Parathyroid adenoma (tissue), 2 donors: ENCODE results near the gene TMCC1.
A peak's percentile ranks its signal among the peaks of the same experiment; 100 is the strongest.

Experiments used
- H2AFZ ChIP-seq: fragments of 300-600 bp; sonication (generic); one replicate; pipeline ENCODE4 v1.7.0; 2017; ENCODE audit warnings: antibody characterized with exemption, mild to moderate bottlenecking
- H3K27ac ChIP-seq: fragments of 300-600 bp; sonication (generic); one replicate; pipeline ENCODE4 v1.7.0; 2017
- H3K27me3 ChIP-seq: fragments of 300-600 bp; sonication (generic); one replicate; pipeline ENCODE4 v1.7.0; 2017; ENCODE audit warnings: low read length; ENCODE audit not compliant: control insufficient read depth, insufficient read depth
- H3K36me3 ChIP-seq: fragments of 300-600 bp; sonication (generic); one replicate; pipeline ENCODE4 v1.7.0; 2017; ENCODE audit warnings: low read length; ENCODE audit not compliant: control insufficient read depth, insufficient read depth
- H3K4me1 ChIP-seq: fragments of 300-600 bp; sonication (generic); one replicate; pipeline ENCODE4 v1.7.0; 2017; ENCODE audit warnings: control low read depth
- H3K4me2 ChIP-seq: fragments of 300-600 bp; sonication (generic); one replicate; pipeline ENCODE4 v1.7.0; 2017; ENCODE audit warnings: low read length
- H3K4me3 ChIP-seq: fragments of 300-600 bp; sonication (generic); one replicate; pipeline ENCODE4 v1.7.0; 2017; ENCODE audit warnings: low read depth, low read length
- H3K79me2 ChIP-seq: fragments of 300-600 bp; sonication (generic); one replicate; pipeline ENCODE4 v1.7.0; 2017; ENCODE audit warnings: control low read depth
- H3K9ac ChIP-seq: fragments of 300-600 bp; sonication (generic); one replicate; pipeline ENCODE4 v1.7.0; 2017; ENCODE audit warnings: mild to moderate bottlenecking
- H3K9me3 ChIP-seq: fragments of 300-600 bp; sonication (generic); one replicate; pipeline ENCODE4 v1.7.0; 2017; ENCODE audit warnings: low read length; ENCODE audit not compliant: control insufficient read depth
- TF ChIP-seq, protein P1 (sequence below): fragments of 300-600 bp; sonication (generic); IDR thresholded peaks from one replicate; pipeline ENCODE4 v1.7.0; 2017; ENCODE audit warnings: antibody characterized with exemption, mild to moderate bottlenecking
- donor health status: primary hyperparathyroidism.

Gene TMCC1

GRCh38 chr3:129619726-129620162 is 273.8 kb downstream of the TMCC1 start:
- Histone ChIP-seq H3K4me2 (no peak overlapping the region), H3K27ac (no peak overlapping the region), H3K36me3 (no peaks in the 10 kb centered on the region), H2AFZ (no peak overlapping the region), H3K9me3 (no peaks in the 10 kb centered on the region), H3K79me2 (no peaks in the 10 kb centered on the region), H3K4me3 (no peak overlapping the region), H3K27me3 (no peaks in the 10 kb centered on the region), H3K9ac (no peak overlapping the region), H3K4me1 (no peaks in the 10 kb centered on the region)
- TF ChIP-seq, protein P1, sequence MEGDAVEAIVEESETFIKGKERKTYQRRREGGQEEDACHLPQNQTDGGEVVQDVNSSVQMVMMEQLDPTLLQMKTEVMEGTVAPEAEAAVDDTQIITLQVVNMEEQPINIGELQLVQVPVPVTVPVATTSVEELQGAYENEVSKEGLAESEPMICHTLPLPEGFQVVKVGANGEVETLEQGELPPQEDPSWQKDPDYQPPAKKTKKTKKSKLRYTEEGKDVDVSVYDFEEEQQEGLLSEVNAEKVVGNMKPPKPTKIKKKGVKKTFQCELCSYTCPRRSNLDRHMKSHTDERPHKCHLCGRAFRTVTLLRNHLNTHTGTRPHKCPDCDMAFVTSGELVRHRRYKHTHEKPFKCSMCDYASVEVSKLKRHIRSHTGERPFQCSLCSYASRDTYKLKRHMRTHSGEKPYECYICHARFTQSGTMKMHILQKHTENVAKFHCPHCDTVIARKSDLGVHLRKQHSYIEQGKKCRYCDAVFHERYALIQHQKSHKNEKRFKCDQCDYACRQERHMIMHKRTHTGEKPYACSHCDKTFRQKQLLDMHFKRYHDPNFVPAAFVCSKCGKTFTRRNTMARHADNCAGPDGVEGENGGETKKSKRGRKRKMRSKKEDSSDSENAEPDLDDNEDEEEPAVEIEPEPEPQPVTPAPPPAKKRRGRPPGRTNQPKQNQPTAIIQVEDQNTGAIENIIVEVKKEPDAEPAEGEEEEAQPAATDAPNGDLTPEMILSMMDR, result no peak

DNA sequence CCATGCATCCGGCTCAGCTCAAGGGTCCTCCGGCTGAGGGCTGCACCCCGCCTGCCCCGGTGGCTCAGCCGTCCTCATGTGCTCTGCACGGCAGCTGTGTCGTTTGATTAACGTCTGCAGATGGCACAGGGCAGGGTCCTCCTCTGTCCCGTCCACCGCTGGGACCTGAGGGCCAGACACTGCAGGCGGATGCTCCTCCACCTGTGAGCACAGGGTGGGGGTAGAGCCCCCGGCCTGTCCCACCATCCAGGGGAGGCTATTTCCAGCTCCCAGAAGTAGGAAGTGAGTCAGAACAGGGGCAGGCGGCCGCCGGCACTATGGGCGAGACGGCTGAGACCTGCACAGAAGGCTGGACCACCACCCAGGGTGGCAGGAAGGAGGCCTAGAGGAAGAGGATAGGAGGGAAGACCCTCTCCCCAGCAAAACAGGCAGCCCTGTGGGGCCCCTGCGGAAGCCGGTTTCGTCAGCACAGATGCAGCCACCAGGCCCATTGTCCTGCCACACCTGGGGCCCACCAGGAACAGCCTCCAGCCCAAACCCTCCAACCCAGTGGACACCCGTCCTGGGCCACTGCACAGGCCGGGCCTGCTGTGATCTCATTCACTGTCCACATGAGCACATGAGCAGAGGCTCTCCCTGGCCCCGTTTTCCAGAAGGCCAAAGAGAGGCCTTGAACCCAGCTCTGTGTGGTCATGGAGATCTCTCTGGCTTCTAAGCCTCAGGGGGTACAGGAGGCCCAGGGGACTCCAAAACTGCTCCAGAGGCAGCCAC is 274.4 kb downstream of the TMCC1 start:
- Histone ChIP-seq H3K4me1 (no peaks in the 10 kb centered on the region), H3K4me2 (no peak overlapping the region), H3K27ac (peak overlapping the region; percentile 29)

DNA sequence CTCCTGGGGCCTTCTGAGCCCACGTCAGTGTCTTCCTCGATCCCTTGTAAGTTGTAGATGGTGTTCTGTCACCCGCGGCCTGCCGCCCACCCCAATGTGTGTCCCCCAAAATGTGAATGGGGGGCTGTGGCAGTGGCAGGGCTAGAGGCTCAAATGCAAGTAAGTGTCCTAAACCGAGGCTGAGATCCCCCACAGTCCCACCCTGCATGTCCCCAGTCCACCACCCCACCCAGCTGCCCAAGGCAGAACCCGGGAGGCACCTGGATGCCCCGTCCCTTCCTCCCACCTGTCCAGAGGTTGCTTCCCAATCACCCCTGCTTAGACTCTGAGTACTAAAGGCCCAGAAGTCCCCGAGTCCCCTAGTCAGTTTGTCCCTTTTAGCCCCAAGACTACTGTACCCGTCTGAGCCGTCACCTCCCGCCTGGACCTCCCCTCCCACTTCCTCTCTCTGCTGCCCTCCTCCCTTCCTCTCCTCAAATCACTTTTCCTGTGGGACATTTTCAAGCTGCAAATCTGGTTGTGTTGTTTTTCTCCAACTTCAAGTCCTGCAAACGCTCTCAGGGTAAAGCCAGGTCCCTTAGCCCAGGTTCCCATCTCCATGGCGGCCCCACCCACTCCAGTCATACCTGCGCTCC is 275.2 kb downstream of the TMCC1 start:
- Histone ChIP-seq H3K36me3 (no peaks in the 10 kb centered on the region), H3K9ac (no peak overlapping the region), H3K27me3 (no peaks in the 10 kb centered on the region), H3K79me2 (no peaks in the 10 kb centered on the region), H3K4me2 (no peak overlapping the region), H2AFZ (no peak overlapping the region), H3K4me1 (no peaks in the 10 kb centered on the region), H3K9me3 (no peaks in the 10 kb centered on the region), H3K27ac (no peak overlapping the region), H3K4me3 (no peak overlapping the region)
- TF ChIP-seq, protein P1, result no peak

More for the DNA sequence above, 274.4 kb downstream of the TMCC1 start:
- Histone ChIP-seq H3K36me3 (no peaks in the 10 kb centered on the region), H3K79me2 (no peaks in the 10 kb centered on the region), H3K9me3 (no peaks in the 10 kb centered on the region), H3K27me3 (no peaks in the 10 kb centered on the region), H3K9ac (no peak overlapping the region), H3K4me3 (no peak overlapping the region), H2AFZ (no peak overlapping the region)
- TF ChIP-seq, protein P1, result no peak

GRCh38 chr3:129617381-129618185 is 275.9 kb downstream of the TMCC1 start:
- H3K9ac ChIP-seq, result no peak overlapping the region
- H3K4me1 ChIP-seq, result no peaks in the 10 kb centered on the region
- no peaks in the 10 kb centered on the region for H3K79me2 ChIP-seq
- H3K27me3 ChIP-seq, result no peaks in the 10 kb centered on the region
- TF ChIP-seq, protein P1, result no peak
- no peaks in the 10 kb centered on the region for H3K36me3 ChIP-seq
- no peak overlapping the region for H3K4me2 ChIP-seq
- no peaks in the 10 kb centered on the region for H3K9me3 ChIP-seq
- H3K27ac ChIP-seq, result peak overlapping the region; percentile 44
- H2AFZ ChIP-seq, result no peak overlapping the region
- no peak overlapping the region for H3K4me3 ChIP-seq
